Measurements from ENCODE around the gene HIVEP3.

- TF ChIP-seq CTCF (IDR thresholded peaks at IDR 0.05; ENCODE audit: poor library complexity) = no peak
- TF ChIP-seq EZH2 (IDR thresholded peaks at IDR 0.05; ENCODE audit: borderline replicate concordance) = no peak
- no peak for TF ChIP-seq EZH2phosphoT487 (IDR thresholded peaks at IDR 0.05; ENCODE audit: low read depth, severe bottlenecking, unreplicated experiment)
These were observed 39.1 kb downstream of the HIVEP3 start for GRCh38 chr1:41879617-41880016.
